ENCODE results near the gene SIRT1.

DNA sequence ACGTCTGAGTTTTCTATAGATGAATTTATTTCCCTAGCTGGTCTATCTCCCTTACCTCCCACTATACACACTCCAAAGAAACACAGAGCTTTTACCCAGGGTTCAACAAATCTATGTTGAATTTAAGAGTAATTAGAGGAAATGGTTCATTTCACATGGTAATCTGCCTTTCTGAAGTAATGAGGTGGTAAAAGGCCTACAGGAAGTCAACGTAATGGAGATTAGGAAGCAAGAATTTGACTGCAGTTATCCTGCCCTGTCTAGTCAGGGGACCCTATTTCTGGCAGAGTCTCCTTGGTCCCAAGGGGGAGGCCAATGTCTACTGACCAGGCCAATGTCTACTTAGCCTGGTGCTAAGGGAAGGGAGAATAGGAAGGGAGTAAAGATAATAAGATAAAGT lies 21.4 kb upstream of the SIRT1 start:
- TF ChIP-seq, protein P1, sequence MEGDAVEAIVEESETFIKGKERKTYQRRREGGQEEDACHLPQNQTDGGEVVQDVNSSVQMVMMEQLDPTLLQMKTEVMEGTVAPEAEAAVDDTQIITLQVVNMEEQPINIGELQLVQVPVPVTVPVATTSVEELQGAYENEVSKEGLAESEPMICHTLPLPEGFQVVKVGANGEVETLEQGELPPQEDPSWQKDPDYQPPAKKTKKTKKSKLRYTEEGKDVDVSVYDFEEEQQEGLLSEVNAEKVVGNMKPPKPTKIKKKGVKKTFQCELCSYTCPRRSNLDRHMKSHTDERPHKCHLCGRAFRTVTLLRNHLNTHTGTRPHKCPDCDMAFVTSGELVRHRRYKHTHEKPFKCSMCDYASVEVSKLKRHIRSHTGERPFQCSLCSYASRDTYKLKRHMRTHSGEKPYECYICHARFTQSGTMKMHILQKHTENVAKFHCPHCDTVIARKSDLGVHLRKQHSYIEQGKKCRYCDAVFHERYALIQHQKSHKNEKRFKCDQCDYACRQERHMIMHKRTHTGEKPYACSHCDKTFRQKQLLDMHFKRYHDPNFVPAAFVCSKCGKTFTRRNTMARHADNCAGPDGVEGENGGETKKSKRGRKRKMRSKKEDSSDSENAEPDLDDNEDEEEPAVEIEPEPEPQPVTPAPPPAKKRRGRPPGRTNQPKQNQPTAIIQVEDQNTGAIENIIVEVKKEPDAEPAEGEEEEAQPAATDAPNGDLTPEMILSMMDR (IDR thresholded peaks at IDR 0.05), result no peak
- TF ChIP-seq POLR2A (IDR thresholded peaks at IDR 0.05), result no peak
